SW 1271 (cell line): ENCODE results near the gene OLFML1.

Experiments used
- DNase-seq, 2 experiments: peaks; one replicate each; lab custom pipeline; 2025; lab: John Stamatoyannopoulos, UW

Gene OLFML1

DNA sequence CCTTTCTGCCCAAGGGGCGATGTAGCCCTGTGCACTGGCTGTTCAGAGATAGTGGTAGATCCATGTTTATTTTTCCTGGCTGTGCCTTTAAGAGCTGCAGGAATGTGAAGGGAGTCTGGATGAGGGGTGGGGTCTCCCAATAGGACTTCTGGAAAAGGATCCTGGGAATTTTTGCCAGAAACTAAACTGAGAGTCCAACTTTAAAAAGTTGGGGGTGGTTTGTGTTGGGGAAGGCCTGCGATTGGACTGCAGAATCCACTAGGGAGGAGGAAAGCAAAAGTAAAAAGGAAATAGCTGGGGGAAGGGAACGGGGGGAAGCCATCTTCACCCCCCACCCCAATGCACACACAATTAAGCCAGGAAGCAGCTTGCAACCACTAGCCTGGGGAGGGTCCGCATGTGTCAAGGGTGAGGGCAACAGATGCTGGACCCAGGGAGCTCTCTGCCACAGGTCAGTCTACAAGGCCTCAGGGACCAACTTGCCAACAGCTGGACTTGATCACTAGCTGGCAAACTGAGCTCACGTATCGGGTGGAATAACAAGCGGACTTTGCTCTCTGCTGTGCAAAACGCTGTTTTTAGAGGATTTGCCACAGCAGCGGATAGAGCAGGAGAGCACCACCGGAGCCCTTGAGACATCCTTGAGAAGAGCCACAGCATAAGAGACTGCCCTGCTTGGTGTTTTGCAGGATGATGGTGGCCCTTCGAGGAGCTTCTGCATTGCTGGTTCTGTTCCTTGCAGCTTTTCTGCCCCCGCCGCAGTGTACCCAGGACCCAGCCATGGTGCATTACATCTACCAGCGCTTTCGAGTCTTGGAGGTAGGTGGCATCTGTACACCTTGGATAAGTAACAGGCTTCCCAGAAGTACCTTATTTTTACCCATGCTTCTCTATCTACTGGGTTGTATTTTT is at the start of gene OLFML1:
Gene OLFML1 (plus strand): TSS at position 321 of the 912 bp plus-strand sequence. CDS start 370 bp downstream, at position 691.
- DNase-seq, result no peak

DNA sequence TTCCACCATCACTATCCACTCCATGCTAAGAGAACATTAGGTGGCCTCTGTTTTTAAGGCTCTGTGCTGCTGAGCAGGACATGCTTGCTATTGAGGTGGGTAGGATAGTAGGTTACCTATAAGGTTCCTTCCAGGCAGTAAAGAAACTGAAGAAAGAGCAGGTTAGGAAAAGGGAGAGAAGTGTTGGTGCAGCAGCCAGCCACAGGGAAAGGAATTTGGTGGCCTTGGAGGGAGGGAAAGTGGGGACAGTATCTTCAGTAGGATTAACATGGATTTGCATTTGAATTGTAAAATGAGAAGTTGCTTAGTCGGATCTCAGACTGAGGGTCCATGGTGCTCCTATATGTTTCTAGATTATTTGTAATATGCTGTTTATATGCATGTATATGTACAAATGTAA is 49.2 kb upstream of the OLFML1 start:
- DNase-seq, result no peak

DNA sequence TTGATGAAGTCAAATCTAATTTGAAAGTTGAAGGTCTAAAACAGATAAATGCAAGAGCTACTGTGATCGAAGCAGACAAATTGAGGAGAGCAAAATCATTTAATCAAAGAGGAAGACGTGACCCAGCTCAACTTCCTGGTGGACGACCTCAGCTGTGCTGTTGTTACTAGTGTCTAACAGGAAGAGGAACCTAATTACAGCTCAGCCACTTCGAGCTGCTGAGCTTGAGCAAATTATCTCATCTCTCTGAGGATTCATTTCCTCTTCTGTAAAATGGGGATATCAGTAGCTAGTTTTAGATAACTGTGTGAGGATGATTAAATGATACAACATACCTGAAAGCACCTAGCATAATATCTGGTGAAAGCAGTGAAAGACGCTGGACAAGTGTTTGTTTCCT is 48.6 kb upstream of the OLFML1 start:
- no peak for DNase-seq

DNA sequence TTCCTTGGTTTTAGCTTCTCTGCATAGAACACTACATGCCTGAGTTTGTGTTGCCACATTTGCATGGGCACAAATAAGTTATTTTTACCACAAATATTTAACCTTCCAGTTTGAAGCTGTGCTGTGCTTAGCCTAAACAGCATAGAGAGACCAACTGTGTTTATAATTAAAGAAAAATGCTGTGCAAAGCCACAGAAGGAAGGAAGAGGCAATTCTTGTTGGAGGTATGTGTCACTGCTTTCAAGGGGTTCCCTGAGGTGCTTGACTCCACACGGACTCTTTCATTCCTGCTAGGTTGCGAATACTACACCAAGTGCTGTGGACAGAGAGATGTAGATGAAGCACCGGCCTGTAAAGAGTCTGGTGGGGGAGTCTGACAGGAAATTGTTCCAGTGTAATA is 47.6 kb upstream of the OLFML1 start:
- DNase-seq, result no peak

DNA sequence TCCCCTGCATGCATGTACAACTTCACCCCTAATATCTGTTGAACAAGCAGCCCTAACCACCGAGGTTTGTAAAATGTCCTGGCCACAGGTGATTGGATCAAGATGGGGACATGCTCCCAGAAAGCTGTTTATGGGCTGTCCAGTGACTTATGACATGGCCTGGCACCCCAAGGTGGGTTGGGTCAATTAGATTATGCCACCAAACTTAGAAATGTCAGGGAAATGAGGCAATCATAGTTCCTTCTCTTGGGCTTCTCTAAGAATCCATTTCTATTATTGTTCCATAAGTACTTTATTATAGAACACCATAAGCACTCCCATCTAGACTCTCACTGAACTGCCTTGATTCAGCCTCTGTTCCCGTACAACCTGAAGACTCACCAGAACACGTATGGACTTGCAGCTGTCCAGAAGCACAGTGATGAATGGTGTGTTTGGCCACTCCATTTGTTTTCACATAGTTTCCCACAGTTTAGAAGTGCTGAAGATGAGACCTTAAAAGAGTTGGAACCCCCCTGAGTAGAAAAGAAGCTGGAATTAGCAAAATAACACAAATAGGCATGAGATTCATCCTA is 45.5 kb upstream of the OLFML1 start:
- no peak for DNase-seq

DNA sequence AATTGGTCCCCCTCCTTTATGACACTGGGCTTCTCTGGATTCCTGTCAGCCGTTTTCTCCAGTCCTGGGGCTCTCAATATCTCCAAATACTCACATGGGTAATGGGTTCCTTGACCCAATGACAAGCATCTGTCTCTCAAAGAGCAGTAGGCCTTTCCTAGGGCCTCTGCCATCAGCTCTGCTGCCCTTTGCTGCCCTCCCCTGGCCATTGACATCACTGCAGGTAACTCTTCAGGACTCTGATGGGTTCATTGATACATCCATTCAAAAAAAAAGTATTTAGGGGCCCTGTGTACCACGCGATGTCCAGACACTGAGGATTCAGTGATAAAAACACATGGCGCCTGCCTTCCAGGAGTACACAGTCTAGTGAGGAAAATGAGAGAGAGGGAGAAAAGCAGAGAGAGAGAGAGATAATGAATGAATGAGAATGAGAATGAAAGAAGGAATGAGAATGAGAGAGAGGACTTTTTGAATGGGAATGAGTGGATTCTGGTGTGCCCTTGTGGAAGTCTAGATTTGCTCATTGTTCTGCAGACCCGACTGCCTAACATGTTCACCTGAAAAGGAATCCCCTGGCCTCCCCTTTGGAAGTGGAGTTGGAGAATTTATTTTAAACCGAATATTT is 42.6 kb upstream of the OLFML1 start:
- DNase-seq, result peak in 1 of 2 experiments; percentile 30

DNA sequence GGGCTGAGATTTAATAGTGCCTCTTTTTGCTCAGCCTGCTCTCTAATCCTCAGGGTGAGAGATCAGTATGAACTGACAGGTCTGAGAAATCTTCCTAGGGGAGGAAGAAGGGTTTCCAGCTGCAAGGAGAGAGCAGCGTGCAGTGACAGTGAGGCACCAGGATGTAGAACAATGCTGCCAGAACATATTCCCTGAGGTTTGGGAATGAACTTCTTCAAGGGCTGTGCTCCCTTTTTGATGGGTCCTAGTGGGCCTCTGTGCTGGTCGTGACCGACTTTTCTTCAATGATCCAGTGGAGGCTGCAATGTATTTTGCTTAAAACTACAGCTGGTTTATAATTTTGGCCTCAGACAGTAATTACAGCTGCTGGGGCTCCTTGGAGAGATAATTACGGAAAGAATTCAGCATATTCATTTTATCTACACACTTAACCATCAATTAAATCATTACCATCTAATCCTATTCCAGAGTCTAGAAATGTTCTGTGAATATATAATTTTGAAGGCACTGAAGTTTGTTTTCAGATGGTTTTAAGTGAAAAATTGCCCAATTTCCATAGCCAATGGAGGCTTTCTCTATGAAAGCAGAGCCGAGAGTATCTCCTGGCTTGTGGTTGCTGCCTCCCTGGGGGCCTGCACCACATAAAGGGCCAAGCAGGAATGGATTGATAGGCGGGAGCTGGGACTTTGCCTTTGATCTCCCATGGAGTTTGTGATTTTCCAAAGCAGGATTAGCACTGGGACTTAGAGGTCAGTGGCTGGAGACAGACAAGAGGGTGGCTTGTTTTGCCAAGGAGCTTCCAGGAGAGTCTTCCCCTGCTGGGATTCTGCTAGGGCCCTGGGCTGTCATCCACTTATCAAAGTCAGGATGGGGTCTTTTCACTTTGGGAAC is 41.0 kb upstream of the OLFML1 start:
- DNase-seq, result no peak

DNA sequence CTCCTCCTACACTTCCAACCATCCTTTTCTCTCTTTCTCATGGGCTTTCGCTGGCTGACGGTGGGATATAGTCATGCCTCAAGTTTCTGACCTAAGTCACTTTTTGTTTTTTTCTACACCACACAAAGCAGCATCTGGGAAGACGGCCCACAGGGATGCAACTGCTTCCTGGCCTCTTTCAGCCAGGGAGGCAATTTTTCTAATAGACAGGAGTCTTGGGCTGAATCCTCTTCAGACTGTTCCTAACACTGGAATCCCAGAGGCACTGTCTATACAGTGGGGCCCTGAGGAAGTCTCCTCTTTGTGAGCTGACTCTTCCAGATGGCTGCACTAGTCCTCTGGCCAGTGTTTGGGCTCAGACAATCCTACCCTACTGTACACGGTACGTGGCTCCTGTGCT is 39.7 kb upstream of the OLFML1 start:
- no peak for DNase-seq

DNA sequence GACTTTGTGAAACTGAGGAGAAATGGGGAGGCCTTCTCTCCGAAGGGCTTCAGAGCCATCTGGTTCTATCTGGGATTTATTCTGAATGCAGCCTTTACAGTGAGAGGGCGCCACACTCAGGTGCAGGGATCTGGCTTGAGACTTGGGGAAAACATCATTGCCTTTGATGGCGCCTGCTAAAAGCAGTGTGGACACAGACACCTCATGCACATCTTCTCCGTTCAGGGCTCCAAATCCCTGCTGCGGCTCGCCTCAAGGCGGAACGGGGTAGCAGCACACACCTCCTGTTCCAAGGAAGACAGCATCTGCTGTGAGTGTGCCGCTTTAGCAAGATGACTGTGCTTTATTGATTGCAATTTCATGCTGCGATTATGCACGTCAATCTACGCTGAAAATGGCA is 37.1 kb upstream of the OLFML1 start:
- no peak for DNase-seq

DNA sequence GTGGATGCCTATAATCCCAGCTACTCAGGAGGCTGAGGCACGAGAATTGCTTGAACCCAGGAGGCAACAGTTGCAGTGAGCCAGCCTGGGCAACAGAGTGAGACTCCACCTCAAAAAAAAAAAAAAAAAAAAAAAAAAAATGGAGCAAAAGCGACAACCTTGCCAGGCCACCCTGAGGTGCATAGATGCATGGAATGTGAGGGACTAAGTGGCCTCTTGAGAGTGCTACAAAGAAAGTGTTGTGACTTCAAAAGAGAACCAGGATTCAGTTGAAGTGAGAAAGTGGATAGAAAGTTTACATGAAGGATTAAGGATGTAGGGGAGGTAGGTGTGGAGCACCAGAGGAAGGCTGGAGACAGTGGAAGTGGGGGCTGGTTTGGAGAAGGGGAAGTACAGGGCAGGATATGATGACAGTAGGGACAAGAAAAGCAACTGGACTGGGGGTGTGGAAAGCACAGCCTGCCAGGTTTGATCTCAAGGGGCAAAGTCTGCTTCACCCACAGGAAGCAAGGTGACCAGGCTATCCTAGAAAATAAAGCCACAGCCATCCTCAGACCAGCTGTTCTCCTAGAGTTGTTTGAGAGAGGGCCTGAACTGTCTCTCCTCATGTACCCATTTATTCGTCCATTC is 36.0 kb upstream of the OLFML1 start:
- DNase-seq, result no peak

DNA sequence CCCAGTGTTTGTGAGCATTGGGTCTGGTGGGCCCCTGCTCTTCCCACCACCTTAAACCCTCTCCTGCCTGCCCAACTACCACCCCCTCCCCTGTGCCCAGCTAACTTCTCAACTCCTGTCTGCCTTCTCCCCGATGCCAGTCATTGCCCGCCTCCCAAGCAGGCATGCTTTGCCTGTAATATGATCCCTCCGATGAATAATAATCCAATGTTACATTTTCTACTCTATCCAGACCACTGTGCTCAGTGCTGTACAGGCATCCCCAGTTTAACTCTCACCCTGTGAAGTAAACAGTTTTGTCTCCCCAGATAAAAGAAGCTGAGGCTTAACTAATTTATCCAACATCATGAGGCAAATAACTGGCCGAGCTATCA is 35.5 kb upstream of the OLFML1 start:
- DNase-seq, result no peak

DNA sequence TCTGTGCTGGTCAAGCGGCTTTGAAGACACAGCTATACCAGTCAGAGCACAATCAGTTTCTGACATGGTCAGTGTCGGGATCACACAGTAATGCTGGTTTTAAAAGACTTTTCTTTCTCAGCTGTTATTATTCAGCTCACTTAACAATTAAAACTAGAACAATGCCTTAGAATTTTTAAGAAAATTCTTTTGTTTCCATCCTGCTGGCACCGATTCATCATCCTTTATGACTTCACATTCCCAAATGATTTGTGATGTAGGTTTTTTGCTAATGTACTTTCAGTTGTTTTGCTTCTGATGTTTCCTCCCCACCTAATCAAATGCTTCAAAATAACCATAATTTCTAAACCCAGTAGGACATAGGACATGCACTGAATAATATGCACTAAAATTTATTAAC is 34.5 kb upstream of the OLFML1 start:
- no peak for DNase-seq

DNA sequence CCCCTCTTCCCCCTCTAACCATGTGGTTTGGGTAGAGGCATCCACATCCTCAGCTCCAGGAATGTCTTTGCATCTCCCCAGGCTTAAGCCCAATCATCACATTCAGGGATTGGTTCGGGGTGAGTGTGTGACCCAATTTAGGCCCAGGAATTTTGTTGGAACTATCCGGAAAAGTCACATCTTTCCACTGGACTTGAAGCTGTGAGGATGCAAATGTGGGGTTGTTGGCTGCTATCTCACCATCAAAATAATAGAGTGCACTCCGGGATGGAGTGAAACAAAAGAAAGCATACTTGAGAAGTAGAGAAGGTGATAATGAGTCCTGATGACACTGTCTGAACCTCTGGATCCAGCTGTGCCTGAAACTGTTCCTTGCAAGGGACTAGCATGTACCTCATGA is 33.8 kb upstream of the OLFML1 start:
- no peak for DNase-seq

DNA sequence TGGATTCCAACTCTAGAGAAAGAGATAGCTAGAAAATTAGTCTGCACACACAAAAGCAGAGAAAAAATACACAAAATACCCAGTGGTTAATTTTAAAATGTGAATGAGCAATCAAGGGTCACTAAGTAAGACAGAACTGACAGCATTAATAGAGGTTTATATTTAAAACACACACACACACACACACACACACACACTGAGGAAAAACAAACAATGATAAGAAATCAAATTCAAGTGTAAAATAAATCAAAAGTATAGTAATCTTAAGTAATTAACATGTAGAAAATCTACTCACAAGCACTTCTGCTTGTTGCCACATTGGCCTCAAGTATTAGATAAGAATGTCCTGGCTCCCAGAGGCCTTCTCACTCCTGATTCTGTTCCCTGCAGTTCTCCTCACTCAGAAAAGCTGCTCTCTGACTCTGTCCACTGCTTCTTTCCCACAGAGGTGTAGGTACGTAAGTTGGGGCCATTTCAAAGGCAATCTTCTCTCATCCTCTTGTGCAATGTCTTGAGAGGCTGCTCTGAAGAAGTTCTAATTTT is 33.3 kb upstream of the OLFML1 start:
- no peak for DNase-seq

DNA sequence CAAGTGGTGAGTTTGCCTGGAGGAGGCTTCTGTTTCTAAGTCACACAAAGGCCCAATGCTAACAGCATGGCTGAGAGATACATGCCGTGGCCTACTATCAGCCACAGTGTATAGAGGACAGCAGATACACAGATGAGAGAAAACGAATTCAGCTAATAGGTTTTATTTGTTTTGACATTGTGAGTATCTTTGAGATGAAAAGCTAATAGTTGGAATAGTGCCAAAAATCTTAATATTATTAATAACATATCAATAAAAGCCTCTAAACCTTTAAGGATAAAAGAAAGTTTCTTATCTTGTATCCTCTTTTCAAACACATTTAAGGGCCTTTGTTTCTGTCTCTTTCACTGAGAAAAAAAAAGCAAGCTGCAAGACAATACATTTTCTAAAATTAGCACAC is 30.5 kb upstream of the OLFML1 start:
- no peak for DNase-seq

DNA sequence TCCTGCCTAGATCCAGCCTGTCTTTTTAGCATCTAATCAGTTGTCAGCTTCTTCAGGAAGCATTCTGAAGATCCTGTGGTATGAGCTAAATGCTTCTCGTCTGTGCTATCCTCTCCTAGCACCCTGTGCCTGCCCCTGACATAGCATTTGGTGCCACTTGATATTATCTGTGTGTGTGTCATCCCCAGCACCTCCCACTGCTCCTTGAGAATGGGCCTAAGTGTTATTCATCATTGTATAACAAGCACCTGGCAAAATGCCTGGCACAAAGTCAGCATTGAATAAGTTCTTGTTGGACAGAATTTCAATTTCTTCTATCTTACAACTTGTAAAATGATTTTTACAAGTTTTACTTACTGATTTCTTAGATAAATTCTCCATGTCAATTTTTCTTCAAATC is 28.1 kb upstream of the OLFML1 start:
- no peak for DNase-seq

DNA sequence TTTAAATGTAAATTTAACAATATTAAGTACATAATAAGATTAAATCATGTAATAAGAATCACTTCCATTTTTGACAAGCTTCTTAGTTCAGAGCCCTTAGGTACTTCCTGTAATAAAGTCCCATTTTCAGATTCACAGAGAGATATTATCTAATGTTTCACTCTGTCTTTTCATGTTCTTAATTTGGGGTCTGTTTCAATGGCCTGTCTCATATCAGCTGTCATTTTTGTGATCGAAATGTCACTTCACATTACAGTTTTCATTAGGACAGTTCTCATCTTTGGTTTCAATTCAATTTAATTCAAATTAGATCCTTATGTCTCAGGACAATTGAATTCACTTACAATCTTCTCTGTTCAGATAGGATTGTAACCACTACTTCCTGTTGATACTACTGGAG is 22.6 kb upstream of the OLFML1 start:
- DNase-seq, result no peak

DNA sequence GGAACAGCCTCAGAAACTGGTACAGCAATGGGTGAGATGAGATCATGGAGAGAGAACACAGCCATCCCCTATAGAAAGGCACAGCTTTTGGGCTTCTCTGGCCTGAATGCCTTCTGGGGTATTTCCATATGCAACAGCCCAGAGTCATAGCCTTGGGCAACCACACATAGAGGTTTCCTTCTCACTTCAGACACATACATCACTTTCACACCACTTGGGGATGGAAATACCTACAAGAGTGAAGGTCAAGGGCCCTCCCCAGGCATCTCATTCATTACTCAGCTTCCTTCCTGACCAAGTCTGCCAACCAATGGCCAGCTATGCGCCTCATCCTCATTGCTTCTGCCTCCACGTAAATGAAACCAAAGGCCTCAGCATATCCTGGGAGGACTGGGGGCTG is 17.7 kb upstream of the OLFML1 start:
- no peak for DNase-seq

DNA sequence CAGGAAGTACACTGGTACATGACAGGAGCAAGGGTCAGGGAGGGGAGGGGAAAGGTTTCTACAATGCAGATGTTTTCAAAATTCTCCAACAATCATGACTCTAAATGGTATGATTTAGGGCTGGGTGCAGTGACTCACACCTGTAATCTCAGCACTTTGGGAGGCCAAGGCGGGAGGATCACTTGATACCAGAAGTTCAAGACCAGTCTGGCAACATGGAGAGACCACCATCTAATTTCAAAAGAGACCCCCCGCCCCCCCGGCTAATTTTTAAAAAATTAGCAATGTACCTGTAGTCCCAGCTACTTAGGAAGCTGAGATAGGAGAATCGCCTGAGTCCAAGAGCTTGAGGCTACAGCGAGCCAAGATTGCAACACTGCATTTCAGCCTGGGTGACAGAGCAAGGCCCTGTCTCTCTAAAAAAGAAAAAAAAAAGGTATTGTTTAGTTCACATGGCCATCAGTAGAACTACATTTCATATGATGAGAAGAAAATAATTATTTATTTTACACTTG is 15.9 kb upstream of the OLFML1 start:
- DNase-seq, result no peak

DNA sequence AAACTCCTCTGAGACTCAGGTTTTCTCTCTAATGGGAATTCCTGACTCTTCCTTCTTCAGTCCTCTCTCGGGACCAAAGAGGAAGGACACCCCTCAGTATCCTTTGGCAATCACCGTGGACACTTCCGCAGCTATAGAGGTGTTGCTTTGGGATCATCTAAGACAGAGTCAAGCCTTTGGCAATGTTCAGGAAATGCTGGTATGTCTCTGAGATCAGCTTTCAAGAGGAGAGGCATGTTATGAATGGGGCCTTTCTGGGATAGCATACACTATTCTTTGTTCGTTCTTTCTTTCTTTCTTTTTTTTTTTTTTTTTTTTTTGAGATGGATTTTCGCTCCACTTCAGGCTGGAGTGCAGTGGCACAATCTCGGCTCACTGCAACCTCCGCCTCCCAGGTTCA is 14.2 kb upstream of the OLFML1 start:
- DNase-seq, result no peak

DNA sequence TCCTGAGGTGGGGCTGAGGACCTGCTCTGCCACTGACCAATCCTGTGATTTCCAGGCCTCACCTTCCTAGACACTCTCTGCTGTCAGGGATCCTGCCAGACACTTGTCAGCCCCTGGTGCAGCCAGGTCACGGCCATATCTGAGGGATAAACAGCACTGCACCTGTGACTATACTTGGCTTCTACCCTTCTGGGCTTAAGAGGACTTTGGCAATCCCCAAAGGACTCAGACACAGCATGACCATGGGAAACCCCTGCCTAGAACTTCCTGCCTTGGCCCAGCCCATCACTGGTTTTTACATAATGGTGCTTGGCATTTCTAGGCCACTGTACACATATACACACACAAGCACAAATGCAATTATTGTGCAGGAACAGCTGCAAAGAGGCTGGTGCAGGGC is 11.6 kb upstream of the OLFML1 start:
- DNase-seq, result no peak
